Myocyte (in vitro differentiated cells): ENCODE results near the gene GRIN3B. TPM values are rescaled to one million over a fixed set of nuclear protein-coding genes. Genes with fewer than 3 reads are reported as not detected.

Experiments
- DNase-seq: peaks from one replicate; pipeline ENCODE4 v3.0.0-alpha.2; 2012; ENCODE audit warnings: low read depth
- total RNA-seq: library from RNA; depleted of rRNA; stranded (reverse); fragments of >200 nt; gene quantifications from 2 replicates; pipeline ENCODE4 v1.2.3, GENCODE V29; 2014

The GRIN3B gene
- total RNA-seq, 1 donor from 2014 or later: 0.16 TPM

DNA sequence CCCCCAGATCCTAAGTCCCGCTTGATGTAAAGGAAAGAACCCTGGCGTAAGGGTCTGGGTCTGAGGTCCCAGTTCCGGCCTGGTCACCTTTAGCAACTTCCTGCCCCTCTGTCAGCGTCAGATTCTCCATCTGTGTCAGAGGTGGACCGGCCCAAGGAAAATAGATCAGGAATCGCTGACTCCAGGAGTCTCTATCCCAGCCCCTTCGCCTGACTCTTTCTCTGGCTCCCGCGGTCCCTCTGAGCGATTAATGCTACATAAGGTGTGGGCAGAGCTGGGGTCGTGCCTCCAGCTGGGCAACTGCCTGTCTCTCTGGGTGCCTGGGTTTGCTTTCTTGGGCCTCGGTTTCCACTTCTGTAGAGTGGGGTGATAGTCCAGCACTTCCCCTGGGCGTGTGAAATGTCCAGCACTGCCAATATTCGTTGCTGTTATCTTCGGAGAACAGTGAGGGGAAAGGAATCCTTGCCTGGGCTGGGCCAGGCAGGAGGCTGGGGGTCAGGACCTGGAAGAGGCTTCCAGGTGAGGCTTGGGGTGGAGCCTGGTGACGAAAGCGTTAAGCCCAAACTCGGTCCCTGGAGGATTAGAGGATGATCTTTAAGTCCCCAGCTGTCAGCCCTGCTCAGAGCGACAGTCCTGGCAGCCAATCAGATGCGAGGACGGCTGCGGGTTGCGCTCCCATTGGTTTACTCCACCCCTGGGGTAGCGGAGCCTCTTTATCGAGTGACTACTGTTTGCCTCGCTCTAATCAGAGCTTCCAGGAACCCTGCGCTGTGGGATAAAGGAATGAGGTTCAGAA is 40.5 kb downstream of the GRIN3B start:
- peak; percentile 99 for DNase-seq

- no peak for DNase-seq
These were observed 41.1 kb downstream of the GRIN3B start for GRCh38 chr19:1041272-1041834.

DNA sequence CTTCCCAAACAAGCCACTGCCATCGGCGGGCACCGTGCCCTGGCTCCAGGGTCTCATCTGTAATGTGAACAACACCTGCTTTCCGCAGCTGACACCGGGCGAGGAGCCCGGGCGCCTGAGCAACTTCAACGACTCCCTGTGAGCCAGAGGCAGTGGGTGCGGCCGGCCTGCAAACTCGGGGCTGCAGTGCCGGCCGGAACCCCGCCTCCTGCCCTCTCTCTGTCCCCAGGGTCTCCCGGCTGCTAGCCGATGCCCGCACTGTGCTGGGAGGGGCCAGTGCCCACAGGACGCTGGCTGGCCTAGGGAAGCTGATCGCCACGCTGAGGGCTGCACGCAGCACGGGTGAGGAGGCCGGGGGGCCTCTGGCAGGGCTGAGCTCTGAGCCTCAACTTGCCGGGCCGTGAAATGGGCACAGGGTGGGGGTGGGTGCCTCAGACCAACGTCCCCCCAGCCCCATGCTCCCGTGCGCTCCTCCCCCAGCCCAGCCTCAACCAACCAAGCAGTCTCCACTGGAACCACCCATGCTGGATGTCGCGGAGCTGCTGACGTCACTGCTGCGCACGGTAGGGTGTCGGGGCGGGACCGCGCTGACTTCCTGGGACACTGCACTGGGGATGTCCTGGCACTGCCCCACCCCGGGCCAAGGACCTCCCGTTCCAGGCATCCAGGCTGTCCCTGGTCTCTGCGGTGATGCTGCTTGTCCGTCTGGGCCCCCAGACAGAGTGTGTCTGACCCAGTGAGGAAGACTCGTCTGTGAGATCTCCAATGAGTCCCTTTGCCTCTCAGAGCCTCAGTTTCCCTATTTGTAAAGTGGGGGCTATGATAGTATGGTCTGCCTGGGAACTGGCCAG is 41.8 kb downstream of the GRIN3B start:
- DNase-seq: peak; percentile 96

- no peak for DNase-seq
These were observed 42.7 kb downstream of the GRIN3B start for GRCh38 chr19:1042689-1043511.

GRCh38 chr19:1045247-1045603 is 45.0 kb downstream of the GRIN3B start:
- no peak for DNase-seq

DNA sequence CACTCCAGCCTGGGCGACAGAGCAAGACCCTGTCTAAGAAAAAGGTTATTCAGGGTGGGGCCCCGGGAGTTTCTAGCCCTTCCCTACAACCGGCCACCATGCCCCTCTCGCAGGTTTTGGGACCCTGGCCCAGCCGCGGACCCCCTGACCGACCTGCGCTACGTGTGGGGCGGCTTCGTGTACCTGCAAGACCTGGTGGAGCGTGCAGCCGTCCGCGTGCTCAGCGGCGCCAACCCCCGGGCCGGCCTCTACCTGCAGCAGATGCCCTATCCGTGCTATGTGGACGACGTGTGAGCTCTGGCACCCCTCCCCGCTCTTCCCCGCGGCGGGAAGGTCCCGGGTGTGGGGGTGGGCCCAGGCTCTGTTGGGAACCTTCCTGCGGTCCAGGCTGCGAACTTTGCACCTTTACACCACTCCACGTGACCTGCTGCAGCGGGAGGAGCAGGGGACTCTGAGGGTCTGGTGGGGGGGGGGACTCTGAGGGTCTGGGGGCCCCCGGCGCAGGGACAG is 46.0 kb downstream of the GRIN3B start:
- no peak for DNase-seq

- DNase-seq: no peak
These were observed 46.8 kb downstream of the GRIN3B start for GRCh38 chr19:1046836-1047695.

DNA sequence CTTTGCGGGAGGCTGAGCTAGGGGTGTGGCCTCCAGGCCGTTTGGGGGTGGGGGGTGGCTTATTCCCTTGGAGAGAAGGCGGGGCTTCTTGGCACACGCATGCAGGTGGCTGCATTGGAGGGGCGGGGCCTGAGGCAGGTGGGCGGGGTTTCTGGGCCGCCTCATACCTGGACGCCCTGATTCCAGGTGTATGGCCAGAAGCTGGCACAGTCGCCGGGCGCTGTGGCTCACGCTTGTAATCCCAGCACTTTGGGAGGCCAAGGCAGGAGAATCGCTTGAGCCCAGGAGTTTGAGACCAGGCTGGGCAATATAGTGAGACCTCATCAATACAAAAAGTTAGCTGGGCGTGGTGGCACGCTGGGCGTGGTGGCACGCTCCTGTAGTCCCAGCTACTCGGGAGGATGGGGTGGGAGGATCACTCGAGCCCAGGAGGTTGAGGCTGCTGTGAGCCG is 47.5 kb downstream of the GRIN3B start:
- DNase-seq: no peak

DNA sequence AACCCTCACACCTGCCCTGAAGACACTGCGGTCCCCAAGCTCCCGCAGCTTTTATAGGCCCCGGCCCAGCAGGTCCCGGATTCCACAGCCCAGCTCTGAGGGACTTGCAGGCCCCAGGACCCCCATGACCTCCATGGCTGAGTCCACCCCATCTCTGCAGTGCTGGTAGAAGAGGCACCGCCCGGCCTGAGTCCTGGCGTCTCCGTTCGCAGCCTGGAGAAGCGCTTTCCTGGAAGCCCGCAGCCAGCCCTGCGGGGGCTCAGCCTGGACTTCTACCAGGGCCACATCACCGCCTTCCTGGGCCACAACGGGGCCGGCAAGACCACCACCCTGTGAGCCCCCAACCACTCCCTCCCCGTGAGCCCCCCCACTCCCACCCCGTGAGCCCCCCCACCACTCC is 48.9 kb downstream of the GRIN3B start:
- no peak for DNase-seq

DNA sequence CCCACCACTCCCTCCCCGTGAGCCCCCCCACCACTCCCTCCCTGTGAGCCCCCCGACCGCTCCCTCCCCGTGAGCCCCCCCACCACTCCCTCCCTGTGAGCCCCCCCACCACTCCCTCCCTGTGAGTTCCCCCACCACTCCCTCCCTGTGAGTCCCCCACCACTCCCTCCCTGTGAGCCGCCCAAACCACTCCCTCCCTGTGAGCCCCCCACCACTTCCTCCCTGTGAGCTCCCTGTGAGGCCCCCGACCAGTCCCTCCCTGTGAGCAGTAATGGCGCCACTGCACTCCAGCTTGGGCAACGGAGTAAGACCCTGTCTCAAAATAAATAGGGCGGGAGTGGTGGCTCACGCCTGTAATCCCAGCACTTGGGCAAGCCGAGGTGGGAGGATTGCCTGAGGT is 49.6 kb downstream of the GRIN3B start:
- DNase-seq: no peak

DNA sequence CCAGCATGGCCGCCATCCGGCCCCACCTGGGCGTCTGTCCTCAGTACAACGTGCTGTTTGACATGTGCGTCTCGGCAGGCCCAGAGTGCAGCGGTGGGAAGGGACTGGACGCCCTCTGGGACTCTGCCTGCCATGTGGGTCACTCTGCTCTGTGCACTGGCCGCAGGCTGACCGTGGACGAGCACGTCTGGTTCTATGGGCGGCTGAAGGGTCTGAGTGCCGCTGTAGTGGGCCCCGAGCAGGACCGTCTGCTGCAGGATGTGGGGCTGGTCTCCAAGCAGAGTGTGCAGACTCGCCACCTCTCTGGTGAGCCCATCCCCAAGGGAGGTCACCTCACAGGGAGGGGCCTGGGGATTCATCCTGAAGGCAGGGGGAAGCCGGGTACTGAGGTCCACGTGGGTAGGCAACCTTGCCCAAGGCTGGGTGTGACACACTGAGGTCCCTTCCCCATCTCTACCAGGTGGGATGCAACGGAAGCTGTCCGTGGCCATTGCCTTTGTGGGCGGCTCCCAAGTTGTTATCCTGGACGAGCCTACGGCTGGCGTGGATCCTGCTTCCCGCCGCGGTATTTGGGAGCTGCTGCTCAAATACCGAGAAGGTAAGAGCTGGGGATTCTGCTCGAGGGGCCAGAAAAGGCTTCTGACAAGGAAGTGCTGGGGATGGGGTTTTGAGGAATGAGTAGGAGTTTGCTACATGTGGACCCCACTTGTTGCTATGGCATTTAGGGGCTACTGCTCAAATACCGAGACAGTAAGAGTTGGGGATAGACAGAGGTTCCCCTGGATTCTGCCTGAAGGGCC is 51.0 kb downstream of the GRIN3B start:
- no peak for DNase-seq

DNA sequence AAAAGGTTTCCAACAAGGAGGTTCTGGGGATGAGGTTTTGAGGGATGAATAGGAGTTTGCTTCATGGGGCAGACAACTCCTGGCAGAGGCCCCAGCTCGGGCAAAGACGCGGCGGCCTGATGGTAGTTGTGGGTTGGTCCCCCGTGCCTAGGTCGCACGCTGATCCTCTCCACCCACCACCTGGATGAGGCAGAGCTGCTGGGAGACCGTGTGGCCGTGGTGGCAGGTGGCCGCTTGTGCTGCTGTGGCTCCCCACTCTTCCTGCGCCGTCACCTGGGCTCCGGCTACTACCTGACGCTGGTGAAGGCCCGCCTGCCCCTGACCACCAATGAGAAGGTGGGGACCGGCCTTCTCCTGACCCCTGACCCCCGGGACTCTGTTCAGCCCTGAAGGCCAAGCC is 51.6 kb downstream of the GRIN3B start:
- no peak for DNase-seq

GRCh38 chr19:1052349-1052975 is 52.2 kb downstream of the GRIN3B start:
- no peak for DNase-seq

DNA sequence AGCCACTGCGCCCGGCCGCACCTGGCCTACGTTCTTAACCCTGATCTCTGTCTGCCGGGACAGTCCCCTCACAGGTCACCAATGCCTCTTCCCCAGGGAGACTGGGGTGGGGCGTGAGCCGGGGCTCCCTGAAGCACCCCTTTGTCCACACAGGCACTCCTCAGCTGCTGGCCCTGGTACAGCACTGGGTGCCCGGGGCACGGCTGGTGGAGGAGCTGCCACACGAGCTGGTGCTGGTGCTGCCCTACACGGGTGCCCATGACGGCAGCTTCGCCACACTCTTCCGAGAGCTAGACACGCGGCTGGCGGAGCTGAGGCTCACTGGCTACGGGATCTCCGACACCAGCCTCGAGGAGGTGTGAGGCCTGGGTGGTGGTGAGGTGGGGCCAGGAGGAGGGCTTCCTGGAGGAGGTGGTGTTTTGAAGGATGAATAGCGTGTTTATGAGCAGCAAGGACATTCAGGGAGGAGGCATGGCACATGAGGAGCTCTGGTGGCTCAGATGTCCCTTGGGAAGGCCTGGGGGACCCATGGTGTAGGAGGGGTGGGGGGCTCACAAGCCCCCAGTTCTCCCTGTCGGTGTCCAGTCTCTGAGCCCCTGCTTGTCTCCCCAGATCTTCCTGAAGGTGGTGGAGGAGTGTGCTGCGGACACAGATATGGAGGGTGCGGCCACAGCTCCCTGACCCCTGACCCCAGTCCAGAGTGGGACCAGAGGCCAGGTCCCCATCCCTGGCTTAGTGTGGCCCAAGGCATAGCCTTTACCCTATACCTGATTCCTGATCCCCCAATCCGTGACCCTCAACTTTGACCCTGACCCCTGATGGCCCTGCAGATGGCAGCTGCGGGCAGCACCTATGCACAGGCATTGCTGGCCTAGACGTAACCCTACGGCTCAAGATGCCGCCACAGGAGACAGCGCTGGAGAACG is 53.2 kb downstream of the GRIN3B start:
- DNase-seq: no peak

GRCh38 chr19:1054102-1055027 is 54.1 kb downstream of the GRIN3B start:
- DNase-seq: no peak

GRCh38 chr19:1055028-1055425 is 54.8 kb downstream of the GRIN3B start:
- DNase-seq: no peak
